Measurements from ENCODE around the gene OMD.

OMD gene

GRCh38 chr9:92439921-92440750, 15.9 kb upstream of the OMD start:
- Histone ChIP-seq H3K4me3 (ENCODE audit: low read depth in 1 of 2, low read length in 2 of 2) (no peak overlapping the region), H3K27me3 (ENCODE audit: control insufficient read depth in 1 of 2, insufficient read depth in 2 of 2, low read length in 2 of 2) (no peaks in the 10 kb centered on the region), H3K4me1 (ENCODE audit: control insufficient read depth in 1 of 2, insufficient read depth in 2 of 2, low read length in 2 of 2) (no peaks in the 10 kb centered on the region), H3K9me3 (ENCODE audit: control insufficient read depth in 1 of 2, low read length in 2 of 2) (no peaks in the 10 kb centered on the region), H3K9ac (ENCODE audit: low read depth in 1 of 2, low read length in 2 of 2) (no peak overlapping the region), H3K36me3 (ENCODE audit: control insufficient read depth in 1 of 2, insufficient read depth in 2 of 2, low read length in 2 of 2) (no peaks in the 10 kb centered on the region), H3K27ac (ENCODE audit: low read depth, low read length) (no peak overlapping the region)

GRCh38 chr9:92438900-92439526, 14.7 kb upstream of the OMD start:
- Histone ChIP-seq H3K4me1 (ENCODE audit: control insufficient read depth in 1 of 2, insufficient read depth in 2 of 2, low read length in 2 of 2) (no peaks in the 10 kb centered on the region), H3K27me3 (ENCODE audit: control insufficient read depth in 1 of 2, insufficient read depth in 2 of 2, low read length in 2 of 2) (no peaks in the 10 kb centered on the region), H3K9ac (ENCODE audit: low read depth in 1 of 2, low read length in 2 of 2) (no peak overlapping the region), H3K4me3 (ENCODE audit: low read depth in 1 of 2, low read length in 2 of 2) (no peak overlapping the region), H3K27ac (ENCODE audit: low read depth, low read length) (no peak overlapping the region), H3K9me3 (ENCODE audit: control insufficient read depth in 1 of 2, low read length in 2 of 2) (no peaks in the 10 kb centered on the region), H3K36me3 (ENCODE audit: control insufficient read depth in 1 of 2, insufficient read depth in 2 of 2, low read length in 2 of 2) (no peaks in the 10 kb centered on the region)

GRCh38 chr9:92435263-92435662, 11.0 kb upstream of the OMD start:
- H3K27me3 ChIP-seq (ENCODE audit: control insufficient read depth in 1 of 2, insufficient read depth in 2 of 2, low read length in 2 of 2): no peaks in the 10 kb centered on the region
- no peak overlapping the region for H3K9ac ChIP-seq (ENCODE audit: low read depth in 1 of 2, low read length in 2 of 2)
- H3K9me3 ChIP-seq (ENCODE audit: control insufficient read depth in 1 of 2, low read length in 2 of 2): no peaks in the 10 kb centered on the region
- no peaks in the 10 kb centered on the region for H3K36me3 ChIP-seq (ENCODE audit: control insufficient read depth in 1 of 2, insufficient read depth in 2 of 2, low read length in 2 of 2)
- no peak overlapping the region for H3K4me3 ChIP-seq (ENCODE audit: low read depth in 1 of 2, low read length in 2 of 2)
- H3K27ac ChIP-seq (ENCODE audit: low read depth, low read length): no peak overlapping the region
- no peaks in the 10 kb centered on the region for H3K4me1 ChIP-seq (ENCODE audit: control insufficient read depth in 1 of 2, insufficient read depth in 2 of 2, low read length in 2 of 2)

- Histone ChIP-seq H3K9me3 (ENCODE audit: control insufficient read depth in 1 of 2, low read length in 2 of 2) (no peaks in the 10 kb centered on the region), H3K4me1 (ENCODE audit: control insufficient read depth in 1 of 2, insufficient read depth in 2 of 2, low read length in 2 of 2) (no peaks in the 10 kb centered on the region), H3K27me3 (ENCODE audit: control insufficient read depth in 1 of 2, insufficient read depth in 2 of 2, low read length in 2 of 2) (no peaks in the 10 kb centered on the region), H3K4me3 (ENCODE audit: low read depth in 1 of 2, low read length in 2 of 2) (no peak overlapping the region), H3K27ac (ENCODE audit: low read depth, low read length) (no peak overlapping the region), H3K9ac (ENCODE audit: low read depth in 1 of 2, low read length in 2 of 2) (no peak overlapping the region), H3K36me3 (ENCODE audit: control insufficient read depth in 1 of 2, insufficient read depth in 2 of 2, low read length in 2 of 2) (no peaks in the 10 kb centered on the region)
These were observed 8.8 kb upstream of the OMD start for GRCh38 chr9:92432972-92433548.

- no peak overlapping the region for H3K4me3 ChIP-seq (ENCODE audit: low read depth in 1 of 2, low read length in 2 of 2)
- no peaks in the 10 kb centered on the region for H3K27me3 ChIP-seq (ENCODE audit: control insufficient read depth in 1 of 2, insufficient read depth in 2 of 2, low read length in 2 of 2)
- no peaks in the 10 kb centered on the region for H3K9me3 ChIP-seq (ENCODE audit: control insufficient read depth in 1 of 2, low read length in 2 of 2)
- no peak overlapping the region for H3K9ac ChIP-seq (ENCODE audit: low read depth in 1 of 2, low read length in 2 of 2)
- H3K4me1 ChIP-seq (ENCODE audit: control insufficient read depth in 1 of 2, insufficient read depth in 2 of 2, low read length in 2 of 2): no peaks in the 10 kb centered on the region
- H3K36me3 ChIP-seq (ENCODE audit: control insufficient read depth in 1 of 2, insufficient read depth in 2 of 2, low read length in 2 of 2): no peaks in the 10 kb centered on the region
- no peak overlapping the region for H3K27ac ChIP-seq (ENCODE audit: low read depth, low read length)
These were observed 8.1 kb upstream of the OMD start for GRCh38 chr9:92432350-92432749.

- Histone ChIP-seq H3K9me3 (ENCODE audit: control insufficient read depth in 1 of 2, low read length in 2 of 2) (no peaks in the 10 kb centered on the region), H3K9ac (ENCODE audit: low read depth in 1 of 2, low read length in 2 of 2) (no peak overlapping the region), H3K27ac (ENCODE audit: low read depth, low read length) (no peak overlapping the region), H3K4me3 (ENCODE audit: low read depth in 1 of 2, low read length in 2 of 2) (no peak overlapping the region), H3K4me1 (ENCODE audit: control insufficient read depth in 1 of 2, insufficient read depth in 2 of 2, low read length in 2 of 2) (no peaks in the 10 kb centered on the region), H3K27me3 (ENCODE audit: control insufficient read depth in 1 of 2, insufficient read depth in 2 of 2, low read length in 2 of 2) (no peaks in the 10 kb centered on the region), H3K36me3 (ENCODE audit: control insufficient read depth in 1 of 2, insufficient read depth in 2 of 2, low read length in 2 of 2) (no peaks in the 10 kb centered on the region)
These were observed 5.6 kb upstream of the OMD start for GRCh38 chr9:92429836-92430235.

- Histone ChIP-seq H3K27ac (ENCODE audit: low read depth, low read length) (no peak overlapping the region), H3K9me3 (ENCODE audit: control insufficient read depth in 1 of 2, low read length in 2 of 2) (no peaks in the 10 kb centered on the region), H3K9ac (ENCODE audit: low read depth in 1 of 2, low read length in 2 of 2) (no peak overlapping the region), H3K4me3 (ENCODE audit: low read depth in 1 of 2, low read length in 2 of 2) (no peak overlapping the region), H3K27me3 (ENCODE audit: control insufficient read depth in 1 of 2, insufficient read depth in 2 of 2, low read length in 2 of 2) (no peaks in the 10 kb centered on the region), H3K4me1 (ENCODE audit: control insufficient read depth in 1 of 2, insufficient read depth in 2 of 2, low read length in 2 of 2) (no peaks in the 10 kb centered on the region), H3K36me3 (ENCODE audit: control insufficient read depth in 1 of 2, insufficient read depth in 2 of 2, low read length in 2 of 2) (no peaks in the 10 kb centered on the region)
These were observed 2.4 kb upstream of the OMD start for GRCh38 chr9:92426501-92427145.

GRCh38 chr9:92425474-92425873, 1.2 kb upstream of the OMD start:
- no peaks in the 10 kb centered on the region for H3K27me3 ChIP-seq (ENCODE audit: control insufficient read depth in 1 of 2, insufficient read depth in 2 of 2, low read length in 2 of 2)
- no peak overlapping the region for H3K4me3 ChIP-seq (ENCODE audit: low read depth in 1 of 2, low read length in 2 of 2)
- H3K9me3 ChIP-seq (ENCODE audit: control insufficient read depth in 1 of 2, low read length in 2 of 2): no peaks in the 10 kb centered on the region
- no peaks in the 10 kb centered on the region for H3K4me1 ChIP-seq (ENCODE audit: control insufficient read depth in 1 of 2, insufficient read depth in 2 of 2, low read length in 2 of 2)
- no peak overlapping the region for H3K27ac ChIP-seq (ENCODE audit: low read depth, low read length)
- H3K9ac ChIP-seq (ENCODE audit: low read depth in 1 of 2, low read length in 2 of 2): no peak overlapping the region
- H3K36me3 ChIP-seq (ENCODE audit: control insufficient read depth in 1 of 2, insufficient read depth in 2 of 2, low read length in 2 of 2): no peaks in the 10 kb centered on the region

- Histone ChIP-seq H3K27ac (ENCODE audit: low read depth, low read length) (no peak overlapping the region), H3K9ac (ENCODE audit: low read depth in 1 of 2, low read length in 2 of 2) (no peak overlapping the region), H3K27me3 (ENCODE audit: control insufficient read depth in 1 of 2, insufficient read depth in 2 of 2, low read length in 2 of 2) (no peaks in the 10 kb centered on the region), H3K4me3 (ENCODE audit: low read depth in 1 of 2, low read length in 2 of 2) (no peak overlapping the region), H3K9me3 (ENCODE audit: control insufficient read depth in 1 of 2, low read length in 2 of 2) (no peaks in the 10 kb centered on the region), H3K36me3 (ENCODE audit: control insufficient read depth in 1 of 2, insufficient read depth in 2 of 2, low read length in 2 of 2) (no peaks in the 10 kb centered on the region), H3K4me1 (ENCODE audit: control insufficient read depth in 1 of 2, insufficient read depth in 2 of 2, low read length in 2 of 2) (no peaks in the 10 kb centered on the region)
These were observed 659 bp downstream of the OMD start for GRCh38 chr9:92423612-92424011.
